ENCODE data around the gene QTRT2. TPM values are rescaled to one million over a fixed set of nuclear protein-coding genes. Genes with fewer than 3 reads are reported as not detected.

The QTRT2 gene
- total and polyA plus RNA-seq, 2 experiments from 2014 or later = 32.3 to 66.5 TPM

GRCh38 chr3:114133947-114134346, 77.4 kb downstream of the QTRT2 start (continued):
- no peak for TF ChIP-seq ZNF462 (CRISPR knock-in tag; IDR thresholded peaks at IDR 0.05)
- no peak for TF ChIP-seq ZNF331 (CRISPR knock-in tag; IDR thresholded peaks at IDR 0.05; ENCODE audit: low read depth)
- no peak for TF ChIP-seq CTCF (conservative IDR thresholded peaks at IDR 0.05; ENCODE audit: low read depth in 2 of 2)
- no peak for TF ChIP-seq EZH2phosphoT487 (IDR thresholded peaks at IDR 0.05; ENCODE audit: unreplicated experiment)
- no peak for TF ChIP-seq JUNB (IDR thresholded peaks at IDR 0.05; ENCODE audit: unreplicated experiment)

Other genes with a start within 250 kb of the QTRT2 start
- 0.78 and 3.3 TPM in 2 replicates for gene GRAMD1C, start 217.9 kb upstream of the QTRT2 start, total RNA-seq (2014; rRNA removed; shearing (Covaris generic))
- 2.6 and 3.6 TPM in 2 replicates for gene GRAMD1C, start 217.9 kb upstream of the QTRT2 start, polyA plus RNA-seq (2016; fragmentation: Nextera tagmentation; extraction: Ambion mirVana)
- gene ZDHHC23, start 108.7 kb upstream of the QTRT2 start, total RNA-seq (2014; rRNA removed; shearing (Covaris generic)) = 14.5 and 14.8 TPM in 2 replicates
- gene ZDHHC23, start 108.7 kb upstream of the QTRT2 start, polyA plus RNA-seq (2016; fragmentation: Nextera tagmentation; extraction: Ambion mirVana) = 2.7 and 3.5 TPM in 2 replicates
- gene CCDC191, start 211 bp upstream of the QTRT2 start, total RNA-seq (2014; rRNA removed; shearing (Covaris generic)) = 0.89 and 2.0 TPM in 2 replicates
- gene CCDC191, start 211 bp upstream of the QTRT2 start, polyA plus RNA-seq (2016; fragmentation: Nextera tagmentation; extraction: Ambion mirVana) = 1.5 and 2.9 TPM in 2 replicates
- gene DRD3, start 122.3 kb downstream of the QTRT2 start, total RNA-seq (2014; rRNA removed; shearing (Covaris generic)) = 0.21 and 0.70 TPM in 2 replicates
- 0.65 TPM in 1 of 2 replicates, not detected in the other for gene DRD3, start 122.3 kb downstream of the QTRT2 start, polyA plus RNA-seq (2016; fragmentation: Nextera tagmentation; extraction: Ambion mirVana)
- not detected in 2 replicates for gene ZNF80, start 180.8 kb downstream of the QTRT2 start, total RNA-seq (2014; rRNA removed; shearing (Covaris generic))
- gene ZNF80, start 180.8 kb downstream of the QTRT2 start, polyA plus RNA-seq (2016; fragmentation: Nextera tagmentation; extraction: Ambion mirVana) = not detected in 2 replicates
- gene TIGIT, start 237.3 kb downstream of the QTRT2 start, total RNA-seq (2014; rRNA removed; shearing (Covaris generic)) = 0.07 TPM in 1 of 2 replicates, not detected in the other
- gene TIGIT, start 237.3 kb downstream of the QTRT2 start, polyA plus RNA-seq (2016; fragmentation: Nextera tagmentation; extraction: Ambion mirVana) = 0.07 and 0.50 TPM in 2 replicates

All from GM23338 (cell line).